SK-N-SH (cell line): ENCODE measurements around the gene CPS1. TPM values are rescaled to one million over a fixed set of nuclear protein-coding genes. Genes with fewer than 3 reads are reported as not detected.

ENCODE experiments used
- CTCF ChIA-PET: fragments of 300-600, 350-600 bp; formaldehyde crosslinking; extraction: SDS; loops from one replicate; lab custom pipeline; 2021; lab: Yijun Ruan, JAX
- POLR2A ChIA-PET: fragments of 350-600 bp; sonication (Branson Sonifier 250); formaldehyde crosslinking; extraction: SDS; loops from one replicate; lab custom pipeline; 2020; ENCODE audit warnings: antibody characterized with exemption, inconsistent platforms; lab: Yijun Ruan, JAX
- DNase-seq: peaks from one replicate; pipeline ENCODE4 v3.0.0; 2012
- H2AFZ ChIP-seq: fragments of 200-600 bp; sonication (generic); 2 replicates; pipeline ENCODE4 v1.8.1; 2016; ENCODE audit warnings: antibody characterized with exemption, mild to moderate bottlenecking, low read depth
- H3F3A ChIP-seq: fragments of 200-600 bp; sonication (generic); replicated peaks from 2 replicates; pipeline ENCODE3; 2016; ENCODE audit warnings: antibody characterized with exemption, mild to moderate bottlenecking; ENCODE audit not compliant: insufficient read depth
- H3K27ac ChIP-seq, 2 experiments: fragments of 200-500 bp in 1 of 2; fragments of 200-600 bp in 1 of 2; sonication (Bioruptor generic) in 1 of 2; sonication (generic), shearing (Covaris generic) in 1 of 2; 2 replicates each; pipeline versions ENCODE4 v1.5.1 to v1.6.1; 2014 to 2016; ENCODE audit warnings: low read depth in 2 of 2, inconsistent platforms in 1 of 2, low read length in 1 of 2, mild to moderate bottlenecking in 1 of 2, mixed read lengths in 1 of 2
- H3K27me3 ChIP-seq: fragments of 200-600 bp; sonication (generic), shearing (Covaris generic); 2 replicates; pipeline ENCODE4 v1.6.1; 2016; ENCODE audit warnings: mixed run types; ENCODE audit not compliant: insufficient read depth
- H3K36me3 ChIP-seq, 2 experiments: fragments of 200-500 bp in 1 of 2; fragments of 200-600 bp in 1 of 2; sonication (Bioruptor generic) in 1 of 2; sonication (generic) in 1 of 2; replicated peaks in 1 of 2; 2 replicates each; pipeline versions ENCODE3 to v1.5.1; 2014 to 2016; ENCODE audit warnings: low read length in 1 of 2, mild to moderate bottlenecking in 1 of 2; ENCODE audit not compliant: insufficient read depth in 2 of 2, control insufficient read depth in 1 of 2
- H3K4me1 ChIP-seq, 2 experiments: fragments of 200-500 bp in 1 of 2; fragments of 200-600 bp in 1 of 2; sonication (Bioruptor generic) in 1 of 2; sonication (generic), shearing (Covaris generic) in 1 of 2; 2 replicates each; pipeline versions ENCODE4 v1.5.1 to v1.6.1; 2014 to 2016; ENCODE audit warnings: low read depth in 1 of 2, low read length in 1 of 2, mixed run types in 1 of 2; ENCODE audit not compliant: insufficient read depth in 2 of 2, control insufficient read depth in 1 of 2
- H3K4me2 ChIP-seq: fragments of 200-600 bp; sonication (generic), shearing (Covaris generic); 2 replicates; pipeline ENCODE4 v1.6.1; 2017; ENCODE audit warnings: mixed run types
- H3K4me3 ChIP-seq, 2 experiments: fragments of 200-500 bp in 1 of 2; fragments of 200-600 bp in 1 of 2; sonication (Bioruptor generic) in 1 of 2; sonication (generic), shearing (Covaris generic) in 1 of 2; 2 replicates each; pipeline versions ENCODE4 v1.5.1 to v1.8.1; 2014 to 2016; ENCODE audit warnings: low read depth in 2 of 2, inconsistent platforms in 1 of 2, low read length in 1 of 2, mild to moderate bottlenecking in 1 of 2, mixed read lengths in 1 of 2, moderate library complexity in 1 of 2
- H3K79me2 ChIP-seq: fragments of 200-600 bp; sonication (generic); 2 replicates; pipeline ENCODE4 v1.8.1; 2017; ENCODE audit warnings: mild to moderate bottlenecking; ENCODE audit not compliant: insufficient read depth
- H3K9ac ChIP-seq: fragments of 200-600 bp; sonication (generic); 2 replicates; pipeline ENCODE4 v1.6.1; 2017; ENCODE audit warnings: mixed run types
- H3K9me2 ChIP-seq: fragments of 200-600 bp; sonication (generic); 2 replicates; pipeline ENCODE4 v1.6.1; 2017; ENCODE audit warnings: mixed run types
- H3K9me3 ChIP-seq: fragments of 200-600 bp; sonication (generic); 2 replicates; pipeline ENCODE4 v1.6.1; 2017; ENCODE audit warnings: mixed run types, mild to moderate bottlenecking, moderate library complexity
- H4K20me1 ChIP-seq: fragments of 200-600 bp; sonication (generic); 2 replicates; pipeline ENCODE4 v1.6.1; 2017; ENCODE audit warnings: mild to moderate bottlenecking, mixed run types; ENCODE audit not compliant: insufficient read depth
- FOSL2 ChIP-seq: IDR thresholded peaks from 2 replicates; pipeline ENCODE4 v1.4.0; 2012; ENCODE audit warnings: low read depth, mild to moderate bottlenecking, moderate library complexity, borderline replicate concordance
- JUND ChIP-seq: IDR thresholded peaks from 2 replicates; pipeline ENCODE4 v1.4.0; 2012
- POLR2AphosphoS5 ChIP-seq: IDR thresholded peaks from 2 replicates; pipeline ENCODE4 v1.6.1; 2012; ENCODE audit warnings: low read depth, low read length
- SIN3A ChIP-seq: IDR thresholded peaks from 2 replicates; pipeline ENCODE4 v1.6.1; 2012; ENCODE audit warnings: low read depth, mild to moderate bottlenecking, low read length, moderate library complexity, borderline replicate concordance
- SMC3 ChIP-seq: IDR thresholded peaks from 2 replicates; pipeline ENCODE4 v1.6.1; 2012; ENCODE audit warnings: low read depth, low read length, improper control_type of control experiment
- TCF12 ChIP-seq: IDR thresholded peaks from 2 replicates; pipeline ENCODE4 v1.4.0; 2012
- TEAD4 ChIP-seq: IDR thresholded peaks from 2 replicates; pipeline ENCODE4 v1.4.0; 2012; ENCODE audit warnings: mild to moderate bottlenecking, borderline replicate concordance; ENCODE audit not compliant: insufficient read depth
- YY1 ChIP-seq: IDR thresholded peaks from 2 replicates; pipeline ENCODE4 v1.4.0; 2012; ENCODE audit warnings: low read depth, mild to moderate bottlenecking
- WGBS: methylation state at CpG from one replicate; pipeline ENCODE4 v1.1.6; 2017; ENCODE audit warnings: low lambda C conversion rate; 5-methylcytosine and 5-hydroxymethylcytosine counted together
- polyA plus RNA-seq, 3 experiments: library from polyadenylated mRNA; depleted of rRNA; stranded (reverse); fragments of >200 nt; gene quantifications; 2 replicates each; pipeline ENCODE4 v1.2.3, GENCODE V29; 2012
- TF ChIP-seq, protein P1 (sequence below): fragments of 200-600 bp; sonication (generic); IDR thresholded peaks from 2 replicates; pipeline ENCODE4 v1.6.1; 2017; ENCODE audit warnings: antibody characterized with exemption, mild to moderate bottlenecking, moderate library complexity
- TF ChIP-seq, protein P2 (sequence below): IDR thresholded peaks from 2 replicates; pipeline ENCODE4 v1.4.0; 2012; ENCODE audit warnings: low read depth, borderline replicate concordance
- TF ChIP-seq, protein P3 (sequence below): IDR thresholded peaks from 2 replicates; pipeline ENCODE4 v1.4.0; 2012; ENCODE audit warnings: low read depth, borderline replicate concordance
- TF ChIP-seq, protein P4 (sequence below): fragments of 150-350 bp; IDR thresholded peaks from 2 replicates; pipeline ENCODE4 v1.6.1; 2016; ENCODE audit warnings: mild to moderate bottlenecking, low read depth, low read length
- TF ChIP-seq, protein P5 (sequence below): fragments of 150-350 bp; IDR thresholded peaks from 2 replicates; pipeline ENCODE4 v1.6.1; 2017; ENCODE audit warnings: antibody characterized with exemption, low read length, low read depth, borderline replicate concordance
- TF ChIP-seq, protein P6 (sequence below): IDR thresholded peaks from 2 replicates; pipeline ENCODE4 v1.6.1; 2012; ENCODE audit warnings: mild to moderate bottlenecking, low read depth, low read length, moderate library complexity

CPS1 gene
- polyA plus RNA-seq, 1 of the 3 experiments (the other 2 are of a cell fraction): 9.2 TPM

DNA sequence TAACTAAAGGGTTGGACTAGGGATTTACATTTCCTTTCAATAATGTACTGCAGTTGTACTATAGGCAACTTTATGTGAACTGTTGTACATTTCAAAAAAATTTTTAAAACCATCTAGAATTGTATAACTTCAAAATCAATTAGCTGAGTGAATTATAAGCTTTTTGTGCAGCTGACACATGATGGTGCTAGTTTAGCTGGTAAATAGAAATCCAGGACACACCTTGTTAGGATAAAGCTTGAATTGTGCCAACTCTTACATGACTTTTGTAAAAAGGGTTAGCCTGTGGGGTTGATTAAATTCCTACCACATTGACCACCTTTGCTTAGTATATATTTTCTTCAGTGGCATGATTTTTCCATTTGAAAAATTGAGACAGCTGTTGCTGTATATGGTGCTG, 104.4 kb downstream of the CPS1 start:
- TF ChIP-seq, protein P1, sequence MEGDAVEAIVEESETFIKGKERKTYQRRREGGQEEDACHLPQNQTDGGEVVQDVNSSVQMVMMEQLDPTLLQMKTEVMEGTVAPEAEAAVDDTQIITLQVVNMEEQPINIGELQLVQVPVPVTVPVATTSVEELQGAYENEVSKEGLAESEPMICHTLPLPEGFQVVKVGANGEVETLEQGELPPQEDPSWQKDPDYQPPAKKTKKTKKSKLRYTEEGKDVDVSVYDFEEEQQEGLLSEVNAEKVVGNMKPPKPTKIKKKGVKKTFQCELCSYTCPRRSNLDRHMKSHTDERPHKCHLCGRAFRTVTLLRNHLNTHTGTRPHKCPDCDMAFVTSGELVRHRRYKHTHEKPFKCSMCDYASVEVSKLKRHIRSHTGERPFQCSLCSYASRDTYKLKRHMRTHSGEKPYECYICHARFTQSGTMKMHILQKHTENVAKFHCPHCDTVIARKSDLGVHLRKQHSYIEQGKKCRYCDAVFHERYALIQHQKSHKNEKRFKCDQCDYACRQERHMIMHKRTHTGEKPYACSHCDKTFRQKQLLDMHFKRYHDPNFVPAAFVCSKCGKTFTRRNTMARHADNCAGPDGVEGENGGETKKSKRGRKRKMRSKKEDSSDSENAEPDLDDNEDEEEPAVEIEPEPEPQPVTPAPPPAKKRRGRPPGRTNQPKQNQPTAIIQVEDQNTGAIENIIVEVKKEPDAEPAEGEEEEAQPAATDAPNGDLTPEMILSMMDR: no peak
- TF ChIP-seq SMC3 (no peak), SIN3A (no peak), FOSL2 (no peak)
- H3F3A ChIP-seq: no peaks in the 10 kb centered on the region
- H3K4me2 ChIP-seq: no peak overlapping the region
- H3K9me2 ChIP-seq: no peaks in the 10 kb centered on the region
- POLR2A ChIA-PET: no interaction called here
- H3K9ac ChIP-seq: no peak overlapping the region
- peaks cover 5% of the 10 kb centered on the region; the same call in 1 of the 2 replicates for H3K9me3 ChIP-seq
- no peaks in the 10 kb centered on the region for H4K20me1 ChIP-seq
- DNase-seq: no peak
- no peaks in the 10 kb centered on the region for H3K4me1 ChIP-seq
- CTCF ChIA-PET: interaction anchor here (0.6 to 1.5 kb wide), 4 partner anchors 12 to 1197 kb away, joined by 3 read pairs; no protein-coding TSS in a partner anchor
- no peak overlapping the region for H3K4me3 ChIP-seq
- H3K36me3 ChIP-seq: peaks cover 0 to 9% of the 10 kb centered on the region in 2 experiments
- no peak overlapping the region for H2AFZ ChIP-seq
- H3K27me3 ChIP-seq: no peaks in the 10 kb centered on the region
- H3K27ac ChIP-seq: no peak overlapping the region
- no peaks in the 10 kb centered on the region for H3K79me2 ChIP-seq

DNA sequence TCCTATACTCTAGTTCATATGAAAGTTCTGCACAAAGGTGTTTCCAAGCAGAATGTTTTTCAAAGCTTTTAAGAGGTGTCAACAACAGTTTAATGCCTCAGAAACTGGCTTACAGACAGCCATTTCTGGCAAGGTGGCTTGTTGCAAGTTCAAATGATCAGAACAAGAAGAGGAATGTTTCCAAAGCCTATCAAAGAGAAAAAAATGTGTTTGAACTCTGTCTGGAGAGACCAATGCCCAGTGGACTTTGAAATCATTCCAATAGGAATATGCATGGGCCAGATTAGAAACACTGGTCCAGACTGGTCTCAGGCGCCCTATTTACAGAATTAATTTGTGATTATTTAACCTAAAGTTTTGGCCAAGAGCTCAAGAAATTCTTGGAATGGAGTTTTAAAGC, 106.2 kb downstream of the CPS1 start:
- H2AFZ ChIP-seq: no peak overlapping the region
- CTCF ChIA-PET: interaction anchor here (0.6 to 3.7 kb wide), 13 partner anchors 10 to 527 kb away, joined by 3 to 21 read pairs (median 3); no protein-coding TSS in a partner anchor
- no peak for TF ChIP-seq TEAD4
- TF ChIP-seq, protein P2, sequence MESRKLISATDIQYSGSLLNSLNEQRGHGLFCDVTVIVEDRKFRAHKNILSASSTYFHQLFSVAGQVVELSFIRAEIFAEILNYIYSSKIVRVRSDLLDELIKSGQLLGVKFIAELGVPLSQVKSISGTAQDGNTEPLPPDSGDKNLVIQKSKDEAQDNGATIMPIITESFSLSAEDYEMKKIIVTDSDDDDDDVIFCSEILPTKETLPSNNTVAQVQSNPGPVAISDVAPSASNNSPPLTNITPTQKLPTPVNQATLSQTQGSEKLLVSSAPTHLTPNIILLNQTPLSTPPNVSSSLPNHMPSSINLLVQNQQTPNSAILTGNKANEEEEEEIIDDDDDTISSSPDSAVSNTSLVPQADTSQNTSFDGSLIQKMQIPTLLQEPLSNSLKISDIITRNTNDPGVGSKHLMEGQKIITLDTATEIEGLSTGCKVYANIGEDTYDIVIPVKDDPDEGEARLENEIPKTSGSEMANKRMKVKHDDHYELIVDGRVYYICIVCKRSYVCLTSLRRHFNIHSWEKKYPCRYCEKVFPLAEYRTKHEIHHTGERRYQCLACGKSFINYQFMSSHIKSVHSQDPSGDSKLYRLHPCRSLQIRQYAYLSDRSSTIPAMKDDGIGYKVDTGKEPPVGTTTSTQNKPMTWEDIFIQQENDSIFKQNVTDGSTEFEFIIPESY: no peak
- TF ChIP-seq, protein P3, sequence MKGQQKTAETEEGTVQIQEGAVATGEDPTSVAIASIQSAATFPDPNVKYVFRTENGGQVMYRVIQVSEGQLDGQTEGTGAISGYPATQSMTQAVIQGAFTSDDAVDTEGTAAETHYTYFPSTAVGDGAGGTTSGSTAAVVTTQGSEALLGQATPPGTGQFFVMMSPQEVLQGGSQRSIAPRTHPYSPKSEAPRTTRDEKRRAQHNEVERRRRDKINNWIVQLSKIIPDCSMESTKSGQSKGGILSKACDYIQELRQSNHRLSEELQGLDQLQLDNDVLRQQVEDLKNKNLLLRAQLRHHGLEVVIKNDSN: no peak
- TF ChIP-seq TCF12: no peak
- TF ChIP-seq, protein P4, sequence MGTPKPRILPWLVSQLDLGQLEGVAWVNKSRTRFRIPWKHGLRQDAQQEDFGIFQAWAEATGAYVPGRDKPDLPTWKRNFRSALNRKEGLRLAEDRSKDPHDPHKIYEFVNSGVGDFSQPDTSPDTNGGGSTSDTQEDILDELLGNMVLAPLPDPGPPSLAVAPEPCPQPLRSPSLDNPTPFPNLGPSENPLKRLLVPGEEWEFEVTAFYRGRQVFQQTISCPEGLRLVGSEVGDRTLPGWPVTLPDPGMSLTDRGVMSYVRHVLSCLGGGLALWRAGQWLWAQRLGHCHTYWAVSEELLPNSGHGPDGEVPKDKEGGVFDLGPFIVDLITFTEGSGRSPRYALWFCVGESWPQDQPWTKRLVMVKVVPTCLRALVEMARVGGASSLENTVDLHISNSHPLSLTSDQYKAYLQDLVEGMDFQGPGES: no peak
- no peak for TF ChIP-seq JUND
- TF ChIP-seq, protein P5, sequence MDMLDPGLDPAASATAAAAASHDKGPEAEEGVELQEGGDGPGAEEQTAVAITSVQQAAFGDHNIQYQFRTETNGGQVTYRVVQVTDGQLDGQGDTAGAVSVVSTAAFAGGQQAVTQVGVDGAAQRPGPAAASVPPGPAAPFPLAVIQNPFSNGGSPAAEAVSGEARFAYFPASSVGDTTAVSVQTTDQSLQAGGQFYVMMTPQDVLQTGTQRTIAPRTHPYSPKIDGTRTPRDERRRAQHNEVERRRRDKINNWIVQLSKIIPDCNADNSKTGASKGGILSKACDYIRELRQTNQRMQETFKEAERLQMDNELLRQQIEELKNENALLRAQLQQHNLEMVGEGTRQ: no peak
- TF ChIP-seq POLR2AphosphoS5: no peak
- TF ChIP-seq, protein P6, sequence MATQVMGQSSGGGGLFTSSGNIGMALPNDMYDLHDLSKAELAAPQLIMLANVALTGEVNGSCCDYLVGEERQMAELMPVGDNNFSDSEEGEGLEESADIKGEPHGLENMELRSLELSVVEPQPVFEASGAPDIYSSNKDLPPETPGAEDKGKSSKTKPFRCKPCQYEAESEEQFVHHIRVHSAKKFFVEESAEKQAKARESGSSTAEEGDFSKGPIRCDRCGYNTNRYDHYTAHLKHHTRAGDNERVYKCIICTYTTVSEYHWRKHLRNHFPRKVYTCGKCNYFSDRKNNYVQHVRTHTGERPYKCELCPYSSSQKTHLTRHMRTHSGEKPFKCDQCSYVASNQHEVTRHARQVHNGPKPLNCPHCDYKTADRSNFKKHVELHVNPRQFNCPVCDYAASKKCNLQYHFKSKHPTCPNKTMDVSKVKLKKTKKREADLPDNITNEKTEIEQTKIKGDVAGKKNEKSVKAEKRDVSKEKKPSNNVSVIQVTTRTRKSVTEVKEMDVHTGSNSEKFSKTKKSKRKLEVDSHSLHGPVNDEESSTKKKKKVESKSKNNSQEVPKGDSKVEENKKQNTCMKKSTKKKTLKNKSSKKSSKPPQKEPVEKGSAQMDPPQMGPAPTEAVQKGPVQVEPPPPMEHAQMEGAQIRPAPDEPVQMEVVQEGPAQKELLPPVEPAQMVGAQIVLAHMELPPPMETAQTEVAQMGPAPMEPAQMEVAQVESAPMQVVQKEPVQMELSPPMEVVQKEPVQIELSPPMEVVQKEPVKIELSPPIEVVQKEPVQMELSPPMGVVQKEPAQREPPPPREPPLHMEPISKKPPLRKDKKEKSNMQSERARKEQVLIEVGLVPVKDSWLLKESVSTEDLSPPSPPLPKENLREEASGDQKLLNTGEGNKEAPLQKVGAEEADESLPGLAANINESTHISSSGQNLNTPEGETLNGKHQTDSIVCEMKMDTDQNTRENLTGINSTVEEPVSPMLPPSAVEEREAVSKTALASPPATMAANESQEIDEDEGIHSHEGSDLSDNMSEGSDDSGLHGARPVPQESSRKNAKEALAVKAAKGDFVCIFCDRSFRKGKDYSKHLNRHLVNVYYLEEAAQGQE: no peak
- no peak for TF ChIP-seq YY1

More for the DNA sequence above, 106.2 kb downstream of the CPS1 start:
- no peaks in the 10 kb centered on the region for H3K79me2 ChIP-seq
- peaks cover 5% of the 10 kb centered on the region; the same call in 1 of the 2 replicates for H3K9me3 ChIP-seq
- H3K9ac ChIP-seq: no peak overlapping the region
- H3F3A ChIP-seq: no peaks in the 10 kb centered on the region
- no peaks in the 10 kb centered on the region for H4K20me1 ChIP-seq
- H3K36me3 ChIP-seq: peaks cover 0 to 9% of the 10 kb centered on the region in 2 experiments
- no peak overlapping the region for H3K27ac ChIP-seq
- DNase-seq: no peak
- POLR2A ChIA-PET: no interaction called here
- H3K4me1 ChIP-seq: no peaks in the 10 kb centered on the region
- no peaks in the 10 kb centered on the region for H3K27me3 ChIP-seq
- H3K4me2 ChIP-seq: no peak overlapping the region
- H3K4me3 ChIP-seq: no peak overlapping the region
- 71% methylated on average over 1 of the region's 1 CpG for WGBS
- no peaks in the 10 kb centered on the region for H3K9me2 ChIP-seq
